ENCODE data around the gene C6orf47.

C6orf47 gene

GRCh38 chr6:31614684-31615578, 45.6 kb downstream of the C6orf47 start, which contains the start of gene AIF1:
Gene AIF1 (plus strand): TSS chr6:31615234. CDS start chr6:31615330, 96 bp downstream.
- DNase-seq (ENCODE audit: low spot score): no peak
- no peak for FAIRE-seq

- DNase-seq (ENCODE audit: low spot score): no peak
- no peak for FAIRE-seq
Measured at GRCh38 chr6:31614075-31614619, 46.4 kb downstream of the C6orf47 start.

GRCh38 chr6:31610968-31611367, 49.6 kb downstream of the C6orf47 start:
- DNase-seq (ENCODE audit: low spot score) (no peak), FAIRE-seq (no peak)

GRCh38 chr6:31609519-31610406, 50.8 kb downstream of the C6orf47 start:
- DNase-seq (ENCODE audit: low spot score): no peak
- no peak for FAIRE-seq
